Mesendoderm (in vitro differentiated cells): ENCODE measurements around the gene RITA1.
A peak's percentile ranks its signal among the peaks of the same experiment; 100 is the strongest.

Source experiments
- DNase-seq: peaks from one replicate; pipeline ENCODE4 v3.0.0; 2013
- H2AK5ac ChIP-seq: 2 replicates; pipeline ENCODE4 v1.6.1; 2013; ENCODE audit warnings: low read length, inconsistent platforms
- H2BK120ac ChIP-seq: 2 replicates; pipeline ENCODE4 v1.6.1; 2013; ENCODE audit warnings: low read depth, mild to moderate bottlenecking, low read length, moderate library complexity, mixed read lengths
- H2BK15ac ChIP-seq: replicated peaks from 2 replicates; pipeline ENCODE4 v1.6.1; 2013; ENCODE audit warnings: low read depth, mild to moderate bottlenecking, moderate library complexity
- H2BK5ac ChIP-seq: 2 replicates; pipeline ENCODE4 v1.6.1; 2013; ENCODE audit warnings: low read length, inconsistent platforms
- H3K18ac ChIP-seq: 2 replicates; pipeline ENCODE4 v1.6.1; 2013; ENCODE audit warnings: mild to moderate bottlenecking, low read length, mixed read lengths
- H3K23ac ChIP-seq: one replicate; pipeline ENCODE4 v1.6.1; 2013; ENCODE audit warnings: low read length
- H3K27ac ChIP-seq: 2 replicates; pipeline ENCODE4 v1.5.1; 2013; ENCODE audit warnings: low read depth, mild to moderate bottlenecking, inconsistent platforms, low read length, moderate library complexity
- H3K27me3 ChIP-seq: 2 replicates; pipeline ENCODE4 v1.6.1; 2013; ENCODE audit warnings: low read length, control low read depth, mild to moderate bottlenecking, inconsistent platforms; ENCODE audit not compliant: insufficient read depth, poor library complexity
- H3K36me3 ChIP-seq: 2 replicates; pipeline ENCODE4 v1.6.1; 2013; ENCODE audit warnings: low read length, inconsistent platforms; ENCODE audit not compliant: control insufficient read depth, insufficient read depth
- H3K4ac ChIP-seq: one replicate; pipeline ENCODE4 v1.6.1; 2013; ENCODE audit warnings: low read depth, mild to moderate bottlenecking, low read length, moderate library complexity
- H3K4me1 ChIP-seq: 2 replicates; pipeline ENCODE4 v1.6.1; 2013; ENCODE audit warnings: low read depth, low read length, inconsistent platforms; ENCODE audit not compliant: control insufficient read depth
- H3K4me2 ChIP-seq: 2 replicates; pipeline ENCODE4 v1.6.1; 2013; ENCODE audit warnings: low read length
- H3K4me3 ChIP-seq: 2 replicates; pipeline ENCODE4 v1.5.1; 2013; ENCODE audit warnings: mild to moderate bottlenecking, low read length
- H3K56ac ChIP-seq: one replicate; pipeline ENCODE4 v1.6.1; 2013; ENCODE audit warnings: low read length
- H3K79me1 ChIP-seq: 2 replicates; pipeline ENCODE4 v1.6.1; 2013; ENCODE audit warnings: low read length, inconsistent platforms
- H3K79me2 ChIP-seq: 2 replicates; pipeline ENCODE4 v1.6.1; 2013; ENCODE audit warnings: mild to moderate bottlenecking, low read length; ENCODE audit not compliant: control insufficient read depth, insufficient read depth
- H3K9ac ChIP-seq: 2 replicates; pipeline ENCODE4 v1.6.1; 2013; ENCODE audit warnings: low read length, inconsistent platforms
- H4K5ac ChIP-seq: one replicate; pipeline ENCODE4 v1.6.1; 2013; ENCODE audit warnings: low read length
- H4K8ac ChIP-seq: one replicate; pipeline ENCODE4 v1.6.1; 2013; ENCODE audit warnings: low read depth, mild to moderate bottlenecking, control low read depth, low read length, moderate library complexity
- WGBS: extraction: QIAGEN DNeasy Blood & Tissue Kit; methylation state at CpG from one replicate; pipeline ENCODE4 v1.1.7; 2013; ENCODE audit warnings: low lambda C conversion rate, missing lambda C conversion rate; ENCODE audit not compliant: insufficient coverage; ENCODE audit errors: extremely low coverage; 5-methylcytosine and 5-hydroxymethylcytosine counted together

Gene RITA1

GRCh38 chr12:113164014-113164413 lies 21.5 kb upstream of the RITA1 start:
- Histone ChIP-seq H3K9ac (no peak overlapping the region), H3K27ac (no peak overlapping the region), H3K18ac (no peak overlapping the region), H2BK15ac (no peak overlapping the region), H3K4me1 (no peaks in the 10 kb centered on the region), H4K8ac (no peak overlapping the region), H3K79me2 (no peaks in the 10 kb centered on the region), H3K4ac (no peak overlapping the region), H3K4me3 (no peak overlapping the region), H2BK5ac (no peak overlapping the region), H2AK5ac (no peak overlapping the region), H4K5ac (no peak overlapping the region), H3K23ac (no peak overlapping the region), H2BK120ac (no peak overlapping the region), H3K79me1 (no peaks in the 10 kb centered on the region), H3K27me3 (no peaks in the 10 kb centered on the region), H3K56ac (no peak overlapping the region), H3K36me3 (peaks cover 13% of the 10 kb centered on the region), H3K4me2 (no peak overlapping the region)
- no CpG with 5 or more reads among the region's 13 CpGs for WGBS
- DNase-seq: no peak

- Histone ChIP-seq H3K9ac (no peak overlapping the region), H3K56ac (no peak overlapping the region), H2BK5ac (no peak overlapping the region), H2BK120ac (no peak overlapping the region), H3K4me2 (no peak overlapping the region), H2AK5ac (no peak overlapping the region), H3K79me1 (no peaks in the 10 kb centered on the region), H3K27ac (no peak overlapping the region), H4K5ac (no peak overlapping the region), H3K27me3 (no peaks in the 10 kb centered on the region), H3K79me2 (no peaks in the 10 kb centered on the region), H3K4ac (no peak overlapping the region), H4K8ac (no peak overlapping the region), H3K4me1 (no peaks in the 10 kb centered on the region), H3K36me3 (peaks cover 9% of the 10 kb centered on the region), H3K18ac (no peak overlapping the region), H3K4me3 (no peak overlapping the region), H2BK15ac (no peak overlapping the region), H3K23ac (no peak overlapping the region)
- DNase-seq: peak; percentile 12
- no CpG with 5 or more reads among the region's 32 CpGs for WGBS
These were observed 19.7 kb upstream of the RITA1 start for GRCh38 chr12:113165521-113166450.

DNA sequence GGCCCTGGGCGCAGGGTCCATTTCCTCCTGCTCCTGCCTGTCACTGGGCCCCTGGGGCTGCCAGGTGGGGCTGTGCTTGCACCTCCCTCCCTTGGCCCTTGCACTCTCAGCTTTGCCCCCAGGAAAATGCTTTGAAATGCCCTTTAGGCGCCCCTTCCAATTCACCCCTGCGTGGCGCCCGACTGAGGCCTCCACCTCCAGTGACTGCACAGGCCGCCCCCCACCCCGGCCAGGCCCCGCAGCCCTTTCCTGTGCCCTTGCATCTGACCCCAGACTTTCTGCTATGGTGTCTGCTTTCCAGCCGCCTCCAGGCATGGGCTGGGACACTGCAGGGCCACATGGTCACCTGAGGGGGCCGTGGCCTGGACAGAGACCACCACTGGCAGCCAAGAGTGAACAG lies 17.7 kb upstream of the RITA1 start:
- WGBS: no CpG with 5 or more reads among the region's 10 CpGs
- H2AK5ac ChIP-seq: no peak overlapping the region
- DNase-seq: no peak
- H3K27me3 ChIP-seq: no peaks in the 10 kb centered on the region
- no peak overlapping the region for H3K56ac ChIP-seq
- H3K4me2 ChIP-seq: no peak overlapping the region
- H3K79me1 ChIP-seq: no peaks in the 10 kb centered on the region
- H4K5ac ChIP-seq: no peak overlapping the region
- no peak overlapping the region for H3K4ac ChIP-seq
- H3K27ac ChIP-seq: no peak overlapping the region
- H2BK5ac ChIP-seq: no peak overlapping the region
- H3K18ac ChIP-seq: no peak overlapping the region
- H3K9ac ChIP-seq: no peak overlapping the region
- no peaks in the 10 kb centered on the region for H3K79me2 ChIP-seq
- no peak overlapping the region for H2BK120ac ChIP-seq
- no peak overlapping the region for H3K23ac ChIP-seq
- H3K4me1 ChIP-seq: no peaks in the 10 kb centered on the region
- no peak overlapping the region for H4K8ac ChIP-seq
- H2BK15ac ChIP-seq: no peak overlapping the region
- peaks cover 13% of the 10 kb centered on the region for H3K36me3 ChIP-seq
- H3K4me3 ChIP-seq: no peak overlapping the region

DNA sequence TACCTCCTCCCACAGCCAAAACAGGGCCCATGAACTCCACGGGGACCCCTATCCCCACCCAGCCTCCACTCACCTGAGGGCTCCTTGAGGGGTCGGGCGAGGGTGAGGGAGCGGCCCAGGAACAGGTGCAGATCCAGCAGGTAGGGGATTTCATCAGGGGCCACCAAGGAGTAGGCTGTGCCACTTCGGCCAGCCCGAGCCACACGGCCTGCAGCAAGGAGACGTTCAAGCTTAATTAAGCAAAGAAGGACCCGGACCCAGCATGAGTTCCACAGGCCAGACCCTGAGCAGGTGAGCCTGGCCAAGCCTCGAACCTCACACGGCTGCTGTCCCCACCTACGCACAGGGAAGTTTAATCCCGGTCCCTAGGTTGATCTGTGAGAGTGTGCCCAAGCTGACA lies 15.8 kb upstream of the RITA1 start:
- H3K27me3 ChIP-seq: no peaks in the 10 kb centered on the region
- H2BK5ac ChIP-seq: no peak overlapping the region
- no peak overlapping the region for H2BK120ac ChIP-seq
- H3K4ac ChIP-seq: no peak overlapping the region
- no peak overlapping the region for H3K9ac ChIP-seq
- H3K23ac ChIP-seq: no peak overlapping the region
- no peak overlapping the region for H4K5ac ChIP-seq
- H4K8ac ChIP-seq: no peak overlapping the region
- no peak overlapping the region for H2AK5ac ChIP-seq
- H3K27ac ChIP-seq: no peak overlapping the region
- no peak overlapping the region for H2BK15ac ChIP-seq
- H3K4me1 ChIP-seq: no peaks in the 10 kb centered on the region
- peaks cover 22% of the 10 kb centered on the region for H3K36me3 ChIP-seq
- H3K79me1 ChIP-seq: no peaks in the 10 kb centered on the region
- no peak for DNase-seq
- WGBS: no CpG with 5 or more reads among the region's 13 CpGs
- no peak overlapping the region for H3K4me2 ChIP-seq
- no peak overlapping the region for H3K18ac ChIP-seq
- no peaks in the 10 kb centered on the region for H3K79me2 ChIP-seq
- no peak overlapping the region for H3K56ac ChIP-seq
- no peak overlapping the region for H3K4me3 ChIP-seq

GRCh38 chr12:113170457-113170856 lies 15.1 kb upstream of the RITA1 start:
- DNase-seq: no peak
- no peak overlapping the region for H4K5ac ChIP-seq
- no peak overlapping the region for H3K56ac ChIP-seq
- H4K8ac ChIP-seq: no peak overlapping the region
- H3K4me1 ChIP-seq: no peaks in the 10 kb centered on the region
- no peak overlapping the region for H3K27ac ChIP-seq
- no peak overlapping the region for H3K18ac ChIP-seq
- no peak overlapping the region for H2BK120ac ChIP-seq
- H3K23ac ChIP-seq: no peak overlapping the region
- no peaks in the 10 kb centered on the region for H3K79me2 ChIP-seq
- no peak overlapping the region for H2AK5ac ChIP-seq
- H3K4me2 ChIP-seq: no peak overlapping the region
- no peak overlapping the region for H2BK5ac ChIP-seq
- H3K9ac ChIP-seq: no peak overlapping the region
- no peak overlapping the region for H3K4me3 ChIP-seq
- WGBS: no CpG with 5 or more reads among the region's 5 CpGs
- no peak overlapping the region for H3K4ac ChIP-seq
- no peaks in the 10 kb centered on the region for H3K27me3 ChIP-seq
- H2BK15ac ChIP-seq: no peak overlapping the region
- no peaks in the 10 kb centered on the region for H3K79me1 ChIP-seq
- peaks cover 20% of the 10 kb centered on the region for H3K36me3 ChIP-seq

- no peak overlapping the region for H2AK5ac ChIP-seq
- WGBS: no CpG with 5 or more reads among the region's 4 CpGs
- no peaks in the 10 kb centered on the region for H3K27me3 ChIP-seq
- no peaks in the 10 kb centered on the region for H3K79me2 ChIP-seq
- no peak overlapping the region for H2BK5ac ChIP-seq
- DNase-seq: no peak
- H3K4me1 ChIP-seq: no peaks in the 10 kb centered on the region
- H3K23ac ChIP-seq: no peak overlapping the region
- no peak overlapping the region for H3K4ac ChIP-seq
- H3K36me3 ChIP-seq: peaks cover 20% of the 10 kb centered on the region
- no peak overlapping the region for H2BK120ac ChIP-seq
- no peak overlapping the region for H3K4me2 ChIP-seq
- H3K9ac ChIP-seq: no peak overlapping the region
- H2BK15ac ChIP-seq: no peak overlapping the region
- no peak overlapping the region for H4K5ac ChIP-seq
- H4K8ac ChIP-seq: no peak overlapping the region
- no peaks in the 10 kb centered on the region for H3K79me1 ChIP-seq
- no peak overlapping the region for H3K4me3 ChIP-seq
- no peak overlapping the region for H3K18ac ChIP-seq
- no peak overlapping the region for H3K27ac ChIP-seq
- H3K56ac ChIP-seq: no peak overlapping the region
These were observed 14.6 kb upstream of the RITA1 start for GRCh38 chr12:113170926-113171325.
